ENCODE measurements around the gene ELAPOR2.
"Not testable (repeated sequence)": the region's sequence is repeated elsewhere in the genome, so short reads cannot be mapped to it uniquely, and the experiment has no call there.

Gene ELAPOR2

GRCh38 chr7:87075671-87076404, 16.4 kb upstream of the ELAPOR2 start:
- Mint-ChIP-seq H3K4me1 (peaks cover 2% of the 10 kb centered on the region), H3K4me3 (no peak overlapping the region), H3K9me3 (no peaks in the 10 kb centered on the region), H3K36me3 (no peaks in the 10 kb centered on the region), H3K27me3 (peaks cover 2% of the 10 kb centered on the region), H3K27ac (no peak overlapping the region)
- peak; percentile 55 for ATAC-seq (ENCODE audit: low read depth)
- DNase-seq (ENCODE audit: low spot score in 2 of 2) = no peak

- ATAC-seq (ENCODE audit: low read depth) = no peak
- no peaks in the 10 kb centered on the region for H3K9me3 Mint-ChIP-seq
These were observed 8.3 kb upstream of the ELAPOR2 start for GRCh38 chr7:87067788-87068187.

GRCh38 chr7:87060288-87060537, 759 bp upstream of the ELAPOR2 start:
- Mint-ChIP-seq H3K4me3 (peak overlapping the region; percentile 86), H3K27me3 (no peaks in the 10 kb centered on the region), H3K9me3 (no peaks in the 10 kb centered on the region), H3K27ac (peak overlapping the region; percentile 83), H3K36me3 (no peaks in the 10 kb centered on the region), H3K4me1 (peaks cover 10% of the 10 kb centered on the region)
- no peak for DNase-seq (ENCODE audit: low spot score in 2 of 2)
- ATAC-seq (ENCODE audit: low read depth) = no peak

More at GRCh38 chr7:87067788-87068187, 8.3 kb upstream of the ELAPOR2 start:
- H3K4me1 Mint-ChIP-seq = no peaks in the 10 kb centered on the region
- no peak for DNase-seq (ENCODE audit: low spot score in 2 of 2)
- peaks cover 1% of the 10 kb centered on the region for H3K27me3 Mint-ChIP-seq
- no peak overlapping the region for H3K4me3 Mint-ChIP-seq
- H3K36me3 Mint-ChIP-seq = no peaks in the 10 kb centered on the region
- no peak overlapping the region for H3K27ac Mint-ChIP-seq

GRCh38 chr7:87058744-87059524, 520 bp downstream of the ELAPOR2 start:
- DNase-seq (ENCODE audit: low spot score in 2 of 2) (peak in 1 of 2 donors; percentile 26), ATAC-seq (ENCODE audit: low read depth) (peak; percentile 39)
- Mint-ChIP-seq H3K27me3 (no peaks in the 10 kb centered on the region), H3K9me3 (no peaks in the 10 kb centered on the region), H3K4me3 (peak overlapping the region; percentile 81), H3K36me3 (no peaks in the 10 kb centered on the region), H3K4me1 (peaks cover 10% of the 10 kb centered on the region), H3K27ac (no peak overlapping the region)

- Mint-ChIP-seq H3K36me3 (no peaks in the 10 kb centered on the region), H3K27ac (no peak overlapping the region), H3K27me3 (no peaks in the 10 kb centered on the region), H3K4me3 (no peak overlapping the region), H3K9me3 (no peaks in the 10 kb centered on the region), H3K4me1 (peaks cover 10% of the 10 kb centered on the region)
- ATAC-seq (ENCODE audit: low read depth) (no peak), DNase-seq (ENCODE audit: low spot score in 2 of 2) (no peak)
These were observed 2.2 kb downstream of the ELAPOR2 start for GRCh38 chr7:87057210-87057609.

GRCh38 chr7:87056346-87056745, 3.1 kb downstream of the ELAPOR2 start:
- Mint-ChIP-seq H3K27me3 (no peaks in the 10 kb centered on the region), H3K27ac (no peak overlapping the region), H3K9me3 (peaks cover 1% of the 10 kb centered on the region), H3K4me3 (no peak overlapping the region), H3K4me1 (peaks cover 10% of the 10 kb centered on the region), H3K36me3 (peaks cover 1% of the 10 kb centered on the region)
- ATAC-seq (ENCODE audit: low read depth) (no peak), DNase-seq (ENCODE audit: low spot score in 2 of 2) (no peak)

- Mint-ChIP-seq H3K4me3 (no peak overlapping the region), H3K9me3 (peaks cover 3% of the 10 kb centered on the region), H3K27ac (no peak overlapping the region), H3K36me3 (peaks cover 11% of the 10 kb centered on the region), H3K27me3 (no peaks in the 10 kb centered on the region), H3K4me1 (no peaks in the 10 kb centered on the region)
- ATAC-seq (ENCODE audit: low read depth) (no peak), DNase-seq (ENCODE audit: low spot score in 2 of 2) (no peak)
These were observed 10.6 kb downstream of the ELAPOR2 start for GRCh38 chr7:87048839-87049238.

- peaks cover 6% of the 10 kb centered on the region for H3K9me3 Mint-ChIP-seq
- peaks cover 11% of the 10 kb centered on the region for H3K36me3 Mint-ChIP-seq
- H3K27ac Mint-ChIP-seq = no peak overlapping the region
- no peaks in the 10 kb centered on the region for H3K27me3 Mint-ChIP-seq
- no peak overlapping the region for H3K4me3 Mint-ChIP-seq
- H3K4me1 Mint-ChIP-seq = no peaks in the 10 kb centered on the region
- DNase-seq (ENCODE audit: low spot score in 2 of 2) (no peak), ATAC-seq (ENCODE audit: low read depth) (no peak)
These were observed 13.0 kb downstream of the ELAPOR2 start for GRCh38 chr7:87046456-87046855.

- H3K9me3 Mint-ChIP-seq; H3K4me1 Mint-ChIP-seq; H3K4me3 Mint-ChIP-seq; H3K27me3 Mint-ChIP-seq; ATAC-seq (ENCODE audit: low read depth); H3K36me3 Mint-ChIP-seq; DNase-seq (ENCODE audit: low spot score in 2 of 2); H3K27ac Mint-ChIP-seq: not testable (repeated sequence)
These were observed 14.7 kb downstream of the ELAPOR2 start for GRCh38 chr7:87044713-87045112.

GRCh38 chr7:87041586-87041985, 17.9 kb downstream of the ELAPOR2 start:
- H3K4me3 Mint-ChIP-seq; DNase-seq (ENCODE audit: low spot score in 2 of 2); H3K27ac Mint-ChIP-seq; H3K4me1 Mint-ChIP-seq; ATAC-seq (ENCODE audit: low read depth); H3K9me3 Mint-ChIP-seq; H3K27me3 Mint-ChIP-seq; H3K36me3 Mint-ChIP-seq: not testable (repeated sequence)

GRCh38 chr7:87039691-87040299, 19.7 kb downstream of the ELAPOR2 start:
- not testable (repeated sequence) for H3K9me3 Mint-ChIP-seq, H3K4me1 Mint-ChIP-seq, H3K36me3 Mint-ChIP-seq, H3K27me3 Mint-ChIP-seq
- DNase-seq (ENCODE audit: low spot score in 2 of 2) = peak; percentile 22 to 33
- peak; percentile 26 for ATAC-seq (ENCODE audit: low read depth)
- peak overlapping the region; percentile 87 for H3K4me3 Mint-ChIP-seq
- peak overlapping the region; percentile 95 for H3K27ac Mint-ChIP-seq

- Mint-ChIP-seq H3K4me1 (peaks cover 2% of the 10 kb centered on the region), H3K4me3 (peak overlapping the region; percentile 87), H3K36me3 (peaks cover 3% of the 10 kb centered on the region), H3K9me3 (peaks cover 5% of the 10 kb centered on the region), H3K27me3 (peaks cover 3% of the 10 kb centered on the region), H3K27ac (peak overlapping the region; percentile 95)
- no peak for ATAC-seq (ENCODE audit: low read depth)
- no peak for DNase-seq (ENCODE audit: low spot score in 2 of 2)
These were observed 20.3 kb downstream of the ELAPOR2 start for GRCh38 chr7:87038993-87039690.

- Mint-ChIP-seq H3K4me1 (peaks cover 8% of the 10 kb centered on the region), H3K36me3 (peaks cover 1% of the 10 kb centered on the region), H3K27me3 (peaks cover 3% of the 10 kb centered on the region), H3K9me3 (no peaks in the 10 kb centered on the region), H3K4me3 (no peak overlapping the region), H3K27ac (no peak overlapping the region)
- no peak for DNase-seq (ENCODE audit: low spot score in 2 of 2)
- no peak for ATAC-seq (ENCODE audit: low read depth)
These were observed 22.5 kb downstream of the ELAPOR2 start for GRCh38 chr7:87036985-87037384.
